ENCODE results near the gene KIAA1614.

The KIAA1614 gene

DNA sequence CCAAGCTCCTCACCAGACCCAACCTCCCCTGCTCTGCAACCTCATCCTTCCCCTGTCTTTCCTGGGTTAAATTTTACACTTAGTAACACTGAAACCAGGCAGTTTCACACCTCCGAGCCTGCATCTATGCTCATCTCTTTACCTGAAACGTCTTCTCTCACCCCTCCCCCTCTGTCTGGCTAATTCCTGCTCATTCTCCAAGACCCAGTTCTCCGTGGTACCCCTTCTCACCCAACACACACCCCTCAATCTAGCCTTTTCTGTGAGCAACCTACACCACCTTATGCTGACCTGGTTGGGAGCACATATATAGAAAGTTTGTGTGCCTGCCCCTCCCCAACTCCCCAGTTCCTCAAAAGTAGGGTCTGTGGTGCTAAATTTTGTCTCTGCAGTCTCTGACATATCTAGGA is 3.7 kb upstream of the KIAA1614 start:
- no peak for DNase-seq

DNA sequence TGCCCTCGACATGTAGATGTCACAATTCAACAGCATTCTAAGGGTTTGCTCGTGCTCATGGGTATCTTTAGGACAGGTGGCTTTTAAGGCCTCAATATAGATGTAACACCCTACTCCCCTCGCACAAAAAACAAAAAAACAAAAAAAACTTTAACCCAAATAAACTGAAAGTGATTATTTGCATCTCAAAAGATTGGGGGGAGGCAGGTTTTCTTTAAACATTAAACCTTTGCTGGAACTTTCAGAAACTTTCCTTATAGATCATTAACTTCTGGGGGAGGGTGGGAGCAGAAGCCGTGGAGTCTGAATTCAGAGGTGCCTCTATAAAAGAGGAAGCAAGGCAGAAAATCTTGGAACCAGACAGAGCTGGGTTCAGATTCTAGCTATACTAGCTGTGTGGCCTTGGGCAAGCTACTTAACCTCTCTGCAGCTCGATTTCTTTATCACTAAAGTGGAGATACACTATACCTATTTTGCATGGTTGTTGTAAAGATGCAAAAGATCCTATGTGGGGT is 3.2 kb upstream of the KIAA1614 start:
- DNase-seq, result no peak

DNA sequence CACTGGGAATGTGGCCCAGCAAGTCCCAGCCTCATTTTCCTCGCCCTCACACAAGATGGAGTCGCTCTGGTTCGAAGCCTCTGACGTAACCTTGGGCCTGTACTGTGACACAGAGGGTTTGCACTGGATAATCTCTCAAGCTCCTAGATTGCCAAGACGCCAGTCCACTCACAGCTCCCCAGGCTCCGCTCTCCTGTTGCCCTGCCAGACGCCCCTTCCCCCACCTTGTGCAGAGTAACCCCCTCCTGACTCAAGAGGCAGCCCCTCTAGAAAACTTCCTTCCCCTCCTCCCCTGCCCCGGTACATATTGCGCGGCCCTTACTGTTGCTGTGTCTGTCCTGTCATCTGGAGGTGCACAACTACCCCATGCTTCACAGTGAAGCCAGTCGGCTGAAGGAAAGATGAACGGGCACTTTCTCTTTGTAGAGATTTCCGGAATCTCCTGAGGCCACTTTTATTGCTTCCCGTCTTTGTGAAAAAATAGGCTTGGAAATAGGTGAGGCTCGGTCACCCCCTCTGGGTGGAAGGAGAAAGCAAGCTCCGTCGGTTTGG is 981 bp upstream of the KIAA1614 start:
- peak; percentile 13 for DNase-seq

DNA sequence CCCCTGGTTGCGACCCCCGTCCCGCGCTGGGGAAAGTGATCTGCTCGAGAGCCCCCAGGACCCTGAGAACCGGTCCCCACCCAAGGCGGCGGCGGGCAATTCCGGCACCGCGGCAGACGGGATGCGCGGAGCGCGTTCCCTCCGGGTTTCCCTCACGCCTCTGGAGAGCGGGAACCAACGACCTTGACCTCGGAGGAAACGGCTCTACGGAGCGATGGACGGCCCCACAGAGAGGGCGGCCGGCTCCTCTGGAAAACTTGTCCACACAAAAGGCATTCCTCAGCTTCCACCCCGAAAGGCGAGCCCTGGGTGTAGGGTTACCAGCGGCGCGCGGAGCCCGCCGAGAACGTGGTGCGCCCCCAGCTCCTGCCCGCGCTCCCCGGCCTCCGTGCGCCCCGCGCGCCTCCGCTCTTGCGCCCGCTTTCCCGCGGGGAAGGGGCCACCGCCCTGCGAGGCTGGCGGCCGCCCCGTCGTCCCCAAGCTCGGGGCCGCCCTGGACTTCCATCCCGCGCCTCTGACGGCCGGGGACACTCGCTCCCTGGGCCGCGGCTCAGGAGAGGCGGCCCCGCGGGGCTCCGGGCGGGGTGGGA is 391 bp upstream of the KIAA1614 start:
- DNase-seq, result peak; percentile 36

DNA sequence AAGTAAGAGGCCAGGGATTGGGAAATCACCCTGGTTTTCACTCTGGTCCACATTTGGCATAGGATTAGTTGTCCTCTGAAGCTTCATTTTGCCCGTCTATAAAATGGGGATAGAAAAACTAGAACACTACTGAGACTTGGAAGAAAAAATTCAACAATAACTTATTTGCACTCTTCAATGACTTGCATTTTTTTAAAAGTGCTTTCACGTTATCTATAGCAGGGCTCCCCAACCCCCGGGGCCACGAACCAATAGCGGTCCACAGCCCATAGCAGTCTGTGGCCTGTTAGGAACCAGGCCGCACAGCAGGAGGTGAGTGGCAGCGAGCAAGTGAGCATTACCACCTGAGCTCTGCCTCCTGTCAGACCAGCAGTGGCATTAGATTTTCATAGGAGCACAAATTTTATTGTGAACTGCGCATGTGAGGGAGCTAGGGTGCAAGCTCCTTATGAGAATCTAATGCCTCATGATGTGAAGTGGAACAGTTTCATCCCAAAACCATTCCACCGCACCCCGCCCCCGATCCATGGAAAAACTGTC is 2.8 kb downstream of the KIAA1614 start:
- DNase-seq, result no peak

DNA sequence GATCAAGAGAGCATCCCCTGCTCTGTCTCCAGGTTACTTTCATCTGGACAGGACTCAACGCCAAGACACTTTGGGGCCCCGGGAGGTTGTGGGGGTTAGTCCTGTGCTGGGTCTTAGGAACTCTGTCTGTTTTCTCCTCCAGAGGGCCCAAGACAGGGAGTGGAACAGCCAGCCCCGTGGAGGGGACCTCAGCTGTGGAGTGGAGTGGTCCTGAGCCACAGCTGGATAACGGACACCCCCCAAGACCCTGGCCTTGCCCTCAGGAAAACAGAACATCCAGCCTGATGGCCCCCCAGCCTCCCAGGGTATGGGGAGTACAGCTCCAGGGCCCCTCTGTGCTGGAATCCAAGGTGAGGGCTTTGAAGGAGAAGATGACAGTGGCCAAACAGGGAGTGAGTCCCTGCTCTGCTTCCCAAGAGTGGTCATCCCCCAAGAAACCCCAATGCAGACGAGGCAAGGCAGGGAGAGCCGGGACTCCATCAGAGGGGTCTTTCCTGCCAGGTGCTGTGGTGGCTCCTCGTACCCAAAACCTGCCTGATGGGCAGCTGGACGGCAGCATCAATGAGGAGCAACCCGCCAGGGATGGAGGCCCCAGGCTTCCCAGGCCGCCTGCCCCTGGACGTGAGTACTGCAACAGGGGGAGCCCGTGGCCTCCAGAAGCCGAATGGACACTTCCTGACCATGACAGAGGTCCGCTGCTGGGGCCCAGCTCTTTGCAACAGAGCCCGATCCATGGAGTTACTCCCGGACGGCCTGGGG is 3.5 kb downstream of the KIAA1614 start:
- DNase-seq, result no peak

DNA sequence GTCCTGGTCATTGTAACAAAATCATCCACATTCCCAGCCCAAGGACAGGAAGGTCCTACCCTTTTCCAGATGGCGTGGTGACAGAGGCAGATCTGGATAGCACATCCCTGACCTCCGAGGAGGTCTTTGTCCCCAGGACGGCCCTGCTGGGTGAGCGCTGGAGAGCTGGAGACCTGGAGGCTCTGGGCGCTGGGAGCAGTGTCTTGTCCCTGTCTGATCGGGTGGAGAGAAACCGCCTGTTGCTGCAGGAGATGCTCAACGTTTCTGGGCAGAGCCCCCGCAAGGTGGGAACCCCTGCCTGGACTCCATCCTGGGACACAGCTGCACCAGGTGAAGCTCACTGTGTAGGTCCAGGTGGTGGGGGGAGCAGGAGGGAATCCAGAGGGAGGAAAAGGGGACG is 4.1 kb downstream of the KIAA1614 start:
- no peak for DNase-seq

DNA sequence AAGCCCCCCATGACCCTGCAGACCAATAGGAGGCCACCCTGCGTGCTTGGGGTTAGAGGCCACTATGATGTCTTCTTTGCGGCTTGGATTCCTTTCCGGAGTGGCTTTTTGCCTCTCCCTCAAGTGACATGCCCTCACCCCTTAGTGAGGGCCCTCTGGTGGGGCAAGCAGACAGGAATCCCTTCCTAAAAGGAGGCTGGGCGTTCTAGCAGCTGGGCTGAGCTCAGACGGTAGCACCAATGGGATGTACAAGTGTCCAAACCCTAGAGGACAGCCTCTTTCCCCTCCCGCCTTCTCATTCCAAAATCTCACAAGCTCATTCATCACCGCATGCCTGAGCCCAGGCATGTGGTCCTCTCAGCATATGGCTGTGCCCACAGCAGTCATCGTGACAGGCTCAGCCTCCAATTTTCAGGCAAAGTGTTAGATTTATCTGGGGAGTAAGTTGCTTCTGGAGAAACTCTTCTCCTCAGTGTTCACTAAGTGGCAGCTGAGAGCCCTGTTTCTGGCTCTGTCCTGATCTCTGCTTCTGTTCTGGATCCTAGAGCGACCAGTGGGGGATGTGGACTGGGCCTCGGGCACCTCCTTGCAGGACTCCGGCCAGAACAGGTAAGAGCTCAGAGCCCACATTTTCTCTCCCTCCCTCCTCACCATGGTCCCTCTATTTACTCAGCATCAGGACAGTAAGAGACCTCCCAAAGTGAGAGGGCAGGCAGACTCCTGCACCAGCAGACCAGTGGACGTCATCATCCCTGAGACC is 4.8 kb downstream of the KIAA1614 start:
- no peak for DNase-seq

DNA sequence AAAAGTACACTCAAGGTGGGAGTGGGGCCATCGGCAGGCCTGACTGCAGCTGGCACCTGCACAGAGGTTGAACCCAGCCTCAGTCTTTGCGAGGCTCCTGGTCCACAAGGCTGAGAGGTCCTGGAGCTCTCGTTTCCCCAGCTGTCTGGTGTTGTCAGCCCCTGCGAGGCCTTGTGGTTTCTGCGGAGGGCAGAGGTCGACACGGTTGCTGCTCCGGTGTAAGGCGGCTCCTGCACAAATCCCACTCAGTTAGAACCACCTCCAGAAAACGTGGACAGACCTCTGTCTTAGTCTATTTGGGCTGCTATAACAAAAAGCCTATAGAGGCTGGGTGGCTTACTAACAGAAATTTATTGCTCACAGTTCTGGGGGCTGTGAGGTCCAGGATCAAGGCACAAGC is 5.8 kb downstream of the KIAA1614 start:
- DNase-seq, result no peak

DNA sequence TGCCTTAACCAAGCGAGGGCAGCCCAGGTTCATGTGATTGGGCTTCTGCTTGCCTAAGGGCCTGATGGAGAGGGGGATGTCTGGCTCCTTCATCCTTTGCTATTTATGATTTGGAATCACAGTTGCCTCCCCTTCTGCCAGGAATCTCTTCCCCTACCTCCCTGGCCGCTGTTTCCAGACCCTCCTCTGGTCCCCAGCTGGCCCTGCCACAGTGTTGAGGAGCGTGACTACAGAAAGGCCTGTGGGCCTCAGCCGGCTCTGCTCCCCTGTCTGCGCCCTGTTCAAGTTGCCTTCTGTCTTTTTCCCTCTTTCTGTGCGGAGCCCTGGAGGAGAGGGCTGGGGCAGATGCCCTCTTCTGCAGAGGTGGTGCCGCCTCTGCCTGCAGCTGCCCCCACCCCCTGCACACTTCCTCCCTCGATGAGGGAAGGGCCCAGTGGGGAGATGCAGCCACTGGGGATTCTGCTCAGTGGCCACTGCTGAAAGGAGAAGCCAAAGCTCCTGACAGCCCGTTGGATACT is 6.5 kb downstream of the KIAA1614 start:
- no peak for DNase-seq

DNA sequence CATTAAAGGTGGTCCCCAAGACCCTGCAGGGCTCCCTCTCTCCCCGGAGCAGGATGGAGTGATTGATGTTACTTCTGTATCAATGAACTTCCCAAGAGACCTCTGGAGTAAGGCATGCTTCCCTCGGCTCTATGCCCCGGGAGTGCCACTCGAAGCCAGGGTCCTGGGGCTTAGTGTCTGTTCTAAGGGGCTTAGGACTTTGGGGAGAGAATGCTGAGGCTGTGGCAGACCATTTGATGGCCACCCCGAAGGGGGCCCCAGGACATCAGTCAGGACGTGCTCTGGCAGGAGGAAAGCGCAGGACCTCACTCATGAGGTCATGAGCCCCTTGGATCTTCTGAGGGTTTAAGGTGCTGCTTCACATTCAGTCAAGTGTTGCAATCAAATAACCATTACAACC is 7.5 kb downstream of the KIAA1614 start:
- DNase-seq, result no peak

DNA sequence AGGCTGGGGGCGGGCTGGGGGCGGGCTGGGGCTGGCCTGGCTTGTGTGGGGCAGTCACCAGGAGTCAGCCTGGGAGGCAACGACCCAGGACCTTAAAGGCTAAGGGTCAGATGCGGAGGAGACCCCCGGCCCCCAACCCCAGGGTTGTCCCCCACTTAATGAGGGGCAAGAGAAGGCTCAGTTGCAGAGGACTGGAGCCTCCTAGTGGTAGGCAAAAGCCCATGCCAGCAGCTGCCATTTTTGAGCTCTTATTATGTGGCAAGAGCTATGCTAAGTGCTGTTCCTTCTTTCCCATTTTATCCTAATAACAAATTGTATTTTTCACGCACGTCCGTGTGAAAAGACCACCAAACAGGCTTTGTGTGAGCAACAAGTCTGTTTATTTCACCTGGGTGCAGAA is 8.0 kb downstream of the KIAA1614 start:
- DNase-seq, result no peak

DNA sequence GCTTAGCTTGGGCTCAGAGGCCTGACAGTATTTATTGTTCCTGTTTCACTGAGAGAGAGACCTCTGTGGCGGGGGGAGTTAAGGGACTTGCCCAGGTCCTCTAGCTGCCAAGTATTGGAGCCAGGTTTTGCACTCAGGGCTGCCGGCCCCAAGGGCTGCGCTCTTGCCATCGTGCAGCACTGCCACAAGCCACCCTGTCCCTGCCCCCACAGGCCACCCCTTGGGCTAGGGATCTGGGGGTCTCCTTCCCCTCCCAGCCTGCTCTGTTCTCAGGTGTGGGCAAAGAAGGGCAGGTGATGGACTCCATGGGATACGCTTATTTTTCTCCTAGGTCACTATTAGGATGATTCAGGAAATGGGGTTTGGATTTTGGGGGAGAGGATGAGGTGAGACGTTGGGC is 8.7 kb downstream of the KIAA1614 start:
- no peak for DNase-seq

DNA sequence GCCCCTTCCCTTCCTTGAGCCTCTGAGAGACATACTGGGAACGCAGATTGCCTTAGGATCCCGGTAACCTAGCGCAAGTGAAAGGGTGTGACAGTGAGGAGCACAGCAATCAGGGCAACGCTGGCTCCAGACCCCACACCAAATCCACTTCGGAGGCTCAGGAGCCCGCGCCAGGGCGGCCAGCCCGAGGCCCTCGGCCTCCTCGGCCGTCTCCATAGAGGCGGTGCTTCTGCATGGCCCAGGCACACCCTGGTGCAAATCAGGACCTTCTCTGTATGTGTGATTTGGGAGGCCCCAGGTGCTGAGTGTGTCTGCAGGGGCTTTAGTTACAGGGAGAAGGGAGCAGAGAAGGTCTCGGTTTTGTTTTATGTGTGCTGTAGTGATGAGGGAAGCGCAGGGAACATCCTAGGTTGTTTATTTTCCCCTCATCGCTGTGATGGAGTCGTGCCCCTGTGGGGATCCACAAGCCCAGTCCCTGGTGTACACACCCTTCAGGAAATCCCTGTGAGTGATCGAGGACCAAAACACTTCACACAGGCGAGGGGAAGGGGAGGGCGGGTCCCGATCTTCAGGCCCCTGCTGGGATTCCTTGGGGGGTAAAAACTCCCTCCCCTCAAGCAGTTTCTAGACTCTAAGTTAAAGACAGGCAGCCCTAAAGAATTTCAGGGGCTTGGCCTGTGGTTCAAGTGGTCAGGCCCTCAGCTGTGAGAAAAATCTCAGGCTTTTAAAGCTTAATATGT is 9.4 kb downstream of the KIAA1614 start:
- DNase-seq, result no peak

DNA sequence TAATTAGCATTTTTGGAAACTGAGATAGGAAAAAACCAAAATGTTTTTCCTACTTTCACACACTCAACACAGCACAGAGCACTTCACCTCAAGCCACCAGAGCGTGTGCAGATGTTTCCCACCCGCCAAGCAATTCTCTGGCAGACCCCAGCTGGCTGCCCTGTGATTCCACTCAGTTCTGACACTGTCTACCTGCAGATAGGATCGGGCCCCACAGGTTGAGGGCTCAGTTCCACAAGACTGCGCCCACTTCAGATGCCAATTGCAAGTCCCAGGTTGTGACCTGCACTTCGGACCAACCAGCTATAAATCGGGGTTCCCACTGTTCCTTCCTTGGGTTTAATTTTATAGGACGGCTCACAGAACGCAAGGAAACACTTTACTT is 9.9 kb downstream of the KIAA1614 start:
- DNase-seq, result no peak

DNA sequence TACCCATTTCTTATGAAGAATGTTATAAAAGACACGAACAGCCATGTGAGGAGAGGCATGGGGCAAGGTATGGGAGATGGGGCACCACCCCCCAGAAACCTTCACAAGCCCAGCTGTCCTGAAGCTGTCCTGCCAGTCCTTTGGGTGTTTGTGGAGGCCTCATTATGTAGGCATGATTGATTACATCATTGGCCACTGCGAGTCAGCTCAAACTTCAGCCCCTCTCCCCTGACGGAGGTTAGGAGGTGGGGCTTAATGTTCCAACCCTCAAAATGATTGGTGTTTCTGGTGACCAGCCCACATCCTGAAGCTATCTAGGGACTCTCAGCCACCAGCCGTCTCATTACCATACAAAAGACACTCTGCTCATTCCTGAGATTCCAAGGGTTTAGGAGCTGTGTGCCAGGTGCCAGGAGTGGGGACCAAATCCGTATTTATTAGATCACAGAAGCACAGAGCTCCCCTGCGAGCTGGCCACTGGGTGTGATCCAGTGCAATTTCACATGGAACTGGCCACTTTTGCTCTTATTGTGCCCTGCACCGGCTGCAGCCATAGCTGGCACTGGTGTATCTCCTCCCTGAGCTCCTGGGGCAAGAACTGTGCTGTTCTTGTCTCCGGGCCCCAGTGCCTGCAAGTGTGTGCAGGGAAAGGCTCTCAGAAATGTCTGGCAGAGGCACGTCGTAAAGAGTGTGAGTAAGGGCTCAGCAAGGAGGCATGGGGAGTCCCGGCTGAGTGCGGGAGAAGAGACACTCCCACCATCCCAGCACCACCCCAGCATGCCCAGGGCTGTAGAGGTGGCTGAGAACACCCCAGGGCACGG is 10.5 kb downstream of the KIAA1614 start:
- no peak for DNase-seq

DNA sequence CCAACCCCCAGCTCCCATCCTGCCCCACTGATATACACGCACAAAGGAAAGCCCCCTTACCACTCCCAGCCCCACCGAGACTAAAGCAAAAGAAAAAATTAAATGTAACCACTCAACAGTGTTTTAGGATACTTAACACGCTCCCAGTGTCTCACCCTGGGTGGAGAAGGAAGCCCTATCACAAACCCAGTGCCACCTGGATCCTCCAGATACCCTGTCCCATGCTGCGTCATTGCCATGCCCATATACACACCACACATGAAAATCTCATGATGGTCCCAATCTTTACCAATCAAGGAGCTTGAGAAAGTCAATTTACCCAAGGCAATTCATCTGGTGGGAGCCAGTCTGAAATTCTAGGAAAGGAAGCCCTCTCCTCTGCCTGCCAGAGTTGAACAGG is 11.2 kb downstream of the KIAA1614 start:
- DNase-seq, result no peak

DNA sequence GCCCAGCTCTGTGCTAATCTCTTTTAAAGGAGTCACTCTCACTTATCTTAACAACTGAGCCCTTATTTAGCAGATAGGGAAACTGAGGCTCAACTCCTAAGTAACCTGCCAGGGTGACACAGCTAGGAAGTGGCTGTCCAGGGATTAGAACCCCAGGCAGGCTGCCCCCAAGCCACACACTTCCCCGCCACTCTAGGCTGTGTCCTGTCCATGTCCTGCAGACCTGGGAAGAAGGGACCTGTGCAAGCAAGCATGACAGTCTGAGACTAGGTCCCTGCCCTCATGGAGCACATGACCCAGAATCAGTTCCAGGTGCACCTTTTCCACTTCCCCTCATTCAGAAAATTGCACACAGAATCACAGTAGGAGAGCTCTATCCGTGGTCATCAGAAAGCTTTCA is 12.2 kb downstream of the KIAA1614 start:
- DNase-seq, result no peak

DNA sequence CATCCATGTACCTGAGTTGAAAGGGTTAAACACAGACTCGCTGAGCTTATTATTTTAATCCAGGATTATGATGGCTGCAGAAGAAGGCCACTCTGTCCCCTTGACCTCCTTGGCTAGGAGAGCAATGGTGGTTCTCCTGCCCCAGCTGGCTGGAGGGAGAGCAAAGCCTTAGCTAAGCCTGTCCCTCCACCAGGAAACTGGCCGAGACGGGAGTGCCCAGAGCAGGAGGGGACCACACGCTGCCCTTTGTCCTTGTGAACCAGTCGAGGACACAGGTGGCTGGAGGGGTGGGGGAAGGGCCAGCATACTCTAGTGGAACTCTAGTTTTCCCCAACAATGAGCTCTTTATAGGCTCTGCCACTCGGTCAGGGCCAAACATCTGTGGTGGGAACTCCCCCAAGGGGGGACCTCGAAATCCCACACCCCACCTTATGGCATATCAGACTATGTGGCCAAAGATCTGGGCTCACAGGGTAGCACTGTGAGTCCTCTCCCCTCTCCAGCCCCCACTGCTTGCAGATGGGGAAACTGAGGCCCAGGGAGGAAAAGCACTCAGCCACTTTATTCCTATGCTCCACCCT is 12.9 kb downstream of the KIAA1614 start:
- no peak for DNase-seq

DNA sequence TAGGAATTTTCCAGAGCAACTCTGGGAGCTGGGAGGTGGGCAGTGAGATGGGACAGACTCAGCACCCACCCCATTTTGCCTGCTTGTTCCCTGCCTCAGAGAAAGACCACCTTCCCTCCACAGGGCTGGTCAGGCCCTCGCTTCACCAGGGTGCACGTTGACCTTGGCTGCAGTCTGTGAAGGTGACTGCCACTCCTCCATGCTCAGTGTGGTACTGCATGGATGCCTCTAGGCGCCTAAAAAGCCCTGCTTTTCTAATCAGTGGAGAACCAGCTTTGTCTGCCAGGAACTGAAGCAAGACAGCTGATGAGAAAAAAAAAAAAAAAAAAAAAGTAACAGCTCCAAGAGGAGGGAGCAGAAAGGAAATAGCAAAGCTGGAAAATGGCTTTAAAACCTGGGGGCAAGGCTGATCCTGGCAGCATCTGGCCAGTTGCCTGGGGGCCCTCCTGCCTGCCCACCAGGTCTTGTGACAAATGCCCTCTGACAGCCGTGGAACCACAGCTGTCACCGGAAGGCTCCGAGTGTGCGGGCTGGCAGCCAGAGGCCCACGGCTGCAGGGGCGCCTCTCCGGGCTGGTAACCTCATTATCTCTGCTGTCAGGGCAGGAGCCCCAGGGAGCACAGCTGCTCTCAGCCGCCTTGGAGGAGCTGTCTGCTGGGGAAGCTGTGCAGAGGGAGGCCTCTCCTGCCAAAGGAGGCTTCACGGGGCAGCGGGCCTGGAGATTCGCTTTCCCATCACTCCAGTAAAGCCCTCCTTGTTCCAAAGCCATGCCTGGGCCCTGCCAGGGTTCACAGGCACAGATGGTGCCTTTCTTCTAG is 13.7 kb downstream of the KIAA1614 start:
- no peak for DNase-seq

Data from activated effector memory CD4-positive, alpha-beta T cell treated with anti-CD3 and anti-CD28 coated beads, Interleukin-2, amount 50 U/mL, for 16 hours (primary cell).